HepG2 (cell line): ENCODE data around the gene SPDYE4.

Source experiments
- EEA1 ChIP-seq: sonication (generic); formaldehyde crosslinking; IDR thresholded peaks from 2 replicates; pipeline ENCODE4 v1.5.1; 2020; ENCODE audit warnings: mild to moderate bottlenecking, missing genetic modification reagents, borderline replicate concordance
- HNF1A ChIP-seq, 2 experiments: sonication (generic) in 1 of 2; formaldehyde crosslinking in 1 of 2; IDR thresholded peaks; 2 replicates each; pipeline versions ENCODE4 v1.4.0 to v1.6.1; 2016 to 2020; ENCODE audit warnings: borderline replicate concordance in 1 of 2, low read depth in 1 of 2, mild to moderate bottlenecking in 1 of 2, missing genetic modification reagents in 1 of 2
- IKZF4 ChIP-seq: sonication (generic); formaldehyde crosslinking; IDR thresholded peaks from 2 replicates; pipeline ENCODE4 v1.5.1; 2020; ENCODE audit warnings: borderline replicate concordance, mild to moderate bottlenecking, low read depth, missing genetic modification reagents; ENCODE audit errors: not compliant biosample characterization
- RAD51 ChIP-seq: fragments of 450-650 bp; IDR thresholded peaks from 2 replicates; pipeline ENCODE4 v1.6.1; 2016; ENCODE audit warnings: borderline replicate concordance
- YY1 ChIP-seq: IDR thresholded peaks from 2 replicates; pipeline ENCODE4 v1.6.1; 2011; ENCODE audit warnings: low read length, low read depth, moderate library complexity, mild to moderate bottlenecking; ENCODE audit not compliant: insufficient read depth, insufficient replicate concordance
- ZNF713 ChIP-seq: sonication (generic); formaldehyde crosslinking; IDR thresholded peaks from 2 replicates; pipeline ENCODE4 v1.4.0; 2020; ENCODE audit warnings: mild to moderate bottlenecking, missing genetic modification reagents
- ZNF737 ChIP-seq: sonication (generic); formaldehyde crosslinking; IDR thresholded peaks from 2 replicates; pipeline ENCODE4 v1.5.0; 2020; ENCODE audit warnings: missing genetic modification reagents, mild to moderate bottlenecking, borderline replicate concordance
- ZSCAN25 ChIP-seq: sonication (generic); formaldehyde crosslinking; IDR thresholded peaks from 2 replicates; pipeline ENCODE4 v1.8.0; 2022; ENCODE audit warnings: mild to moderate bottlenecking, missing genetic modification reagents
- TF ChIP-seq, protein P1 (sequence below): sonication (generic); formaldehyde crosslinking; IDR thresholded peaks from 2 replicates; pipeline ENCODE4 v1.5.0; 2020; ENCODE audit warnings: mild to moderate bottlenecking, missing genetic modification reagents, moderate library complexity

DNA sequence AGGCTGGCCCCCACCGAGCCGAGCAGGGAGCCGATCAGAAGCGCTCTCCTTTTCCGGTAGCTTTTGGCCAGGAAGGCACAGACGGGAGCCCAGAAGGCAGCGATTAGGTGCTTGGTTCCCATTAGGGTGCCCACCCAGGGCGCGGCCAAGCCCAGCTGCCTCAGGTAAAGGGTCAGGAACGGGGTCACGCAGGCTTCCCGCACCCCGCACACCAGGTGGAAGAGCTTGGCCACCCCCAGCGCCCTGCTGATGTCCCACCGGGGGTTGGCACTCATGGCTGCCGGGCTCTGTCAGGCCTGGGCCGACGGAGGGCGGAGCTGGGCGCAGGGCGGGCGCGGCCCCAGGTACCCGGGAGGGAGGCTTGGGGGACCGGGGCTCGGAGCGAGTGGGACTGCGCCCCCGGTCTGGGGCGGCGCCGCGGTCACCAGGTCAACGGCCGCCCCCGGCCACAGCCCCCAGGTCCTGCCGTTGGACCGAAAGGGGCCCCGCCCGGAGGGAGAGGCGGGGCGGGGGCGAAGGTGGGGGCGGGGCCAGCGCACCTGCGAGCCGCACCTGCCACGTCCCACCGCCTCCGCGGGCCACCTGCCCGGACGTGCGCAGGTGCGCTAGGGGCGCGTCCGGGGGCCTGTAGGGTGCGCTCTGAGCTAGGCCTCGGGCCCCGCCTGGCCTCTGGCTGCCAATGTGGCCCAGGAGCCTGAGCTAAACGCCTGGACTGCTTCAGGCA is 40.7 kb upstream of the SPDYE4 start, which contains the start of gene MFSD6L:
- TF ChIP-seq, protein P1, sequence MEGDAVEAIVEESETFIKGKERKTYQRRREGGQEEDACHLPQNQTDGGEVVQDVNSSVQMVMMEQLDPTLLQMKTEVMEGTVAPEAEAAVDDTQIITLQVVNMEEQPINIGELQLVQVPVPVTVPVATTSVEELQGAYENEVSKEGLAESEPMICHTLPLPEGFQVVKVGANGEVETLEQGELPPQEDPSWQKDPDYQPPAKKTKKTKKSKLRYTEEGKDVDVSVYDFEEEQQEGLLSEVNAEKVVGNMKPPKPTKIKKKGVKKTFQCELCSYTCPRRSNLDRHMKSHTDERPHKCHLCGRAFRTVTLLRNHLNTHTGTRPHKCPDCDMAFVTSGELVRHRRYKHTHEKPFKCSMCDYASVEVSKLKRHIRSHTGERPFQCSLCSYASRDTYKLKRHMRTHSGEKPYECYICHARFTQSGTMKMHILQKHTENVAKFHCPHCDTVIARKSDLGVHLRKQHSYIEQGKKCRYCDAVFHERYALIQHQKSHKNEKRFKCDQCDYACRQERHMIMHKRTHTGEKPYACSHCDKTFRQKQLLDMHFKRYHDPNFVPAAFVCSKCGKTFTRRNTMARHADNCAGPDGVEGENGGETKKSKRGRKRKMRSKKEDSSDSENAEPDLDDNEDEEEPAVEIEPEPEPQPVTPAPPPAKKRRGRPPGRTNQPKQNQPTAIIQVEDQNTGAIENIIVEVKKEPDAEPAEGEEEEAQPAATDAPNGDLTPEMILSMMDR, result no peak
- no peak for TF ChIP-seq HNF1A (IDR thresholded peaks at IDR 0.05; ENCODE audit: low read depth)
- no peak for TF ChIP-seq HNF1A (CRISPR knock-in tag; IDR thresholded peaks at IDR 0.05; ENCODE audit: borderline replicate concordance)
- no peak for TF ChIP-seq ZNF713 (CRISPR knock-in tag)
- TF ChIP-seq YY1, result no peak
- TF ChIP-seq ZSCAN25 (CRISPR knock-in tag), result no peak
- no peak for TF ChIP-seq ZNF737
- TF ChIP-seq IKZF4 (CRISPR knock-in tag), result no peak
- TF ChIP-seq EEA1 (CRISPR knock-in tag), result no peak
- TF ChIP-seq RAD51, result no peak
